HepG2 (cell line): ENCODE results near the gene CTLA4. TPM values are rescaled to one million over a fixed set of nuclear protein-coding genes. Genes with fewer than 3 reads are reported as not detected.
A peak's percentile ranks its signal among the peaks of the same experiment; 100 is the strongest.

Source experiments
- ATAC-seq: fragments of 200-7000 bp; cut with Tn5 transposase; 3 replicates; pipeline ENCODE4 v1.9.1; 2020; ENCODE audit warnings: mild to moderate bottlenecking, moderate library complexity
- Bru-seq: library from RNA; stranded (reverse); fragments of 400-500 nt; gene quantifications from one replicate; lab custom pipeline; 2021; lab: Mats Ljungman, UMichigan
- BruChase-seq, 2 experiments: library from RNA; stranded (reverse); fragments of 400-500 nt; gene quantifications; one replicate each; lab custom pipeline; 2021; lab: Mats Ljungman, UMichigan
- BruUV-seq: library from RNA; stranded (reverse); fragments of 400-500 nt; replicated peaks from 2 replicates; lab custom pipeline; 2021; lab: Mats Ljungman, UMichigan
- CTCF ChIA-PET: fragments of 300-600 bp; formaldehyde crosslinking; extraction: SDS; loops from one replicate; lab custom pipeline; 2021; ENCODE audit warnings: low total read pairs, inconsistent platforms, low intra/inter-chr PET ratio; lab: Yijun Ruan, JAX
- POLR2A ChIA-PET: fragments of 350-600 bp; sonication (Branson Sonifier 250); formaldehyde crosslinking; loops from one replicate; lab custom pipeline; 2020; ENCODE audit warnings: antibody characterized with exemption, inconsistent platforms; lab: Yijun Ruan, JAX
- DNase-seq: peaks from one replicate; pipeline ENCODE4 v3.0.0-alpha.2; 2015; ENCODE audit warnings: low spot score
- FAIRE-seq: peaks from 3 replicates; lab custom pipeline; 2011; peaks lifted over from hg19 to GRCh38; lab: Jason Lieb, UNC
- H2AFZ ChIP-seq: one replicate; pipeline ENCODE4 v1.6.1; 2011; ENCODE audit warnings: low read length, inconsistent platforms
- H3K27ac ChIP-seq: fragments of 300-600 bp; 3 replicates; pipeline ENCODE4 v1.8.0; 2011; ENCODE audit warnings: mixed run types, mild to moderate bottlenecking, mixed read lengths, low read length, inconsistent platforms; ENCODE audit not compliant: insufficient read depth; ENCODE audit errors: extremely low read length
- H3K27me3 ChIP-seq, 2 experiments: fragments of 200-600 bp in 1 of 2; 2 replicates in 1 of 2; 3 replicates in 1 of 2; pipeline versions ENCODE4 v1.6.0 to v1.8.0; 2011; ENCODE audit warnings: low read length in 2 of 2, mild to moderate bottlenecking in 2 of 2, moderate library complexity in 2 of 2, inconsistent platforms in 1 of 2; ENCODE audit not compliant: insufficient read depth in 2 of 2, control insufficient read depth in 1 of 2
- H3K36me3 ChIP-seq, 2 experiments: fragments of 200-600 bp in 1 of 2; replicated peaks in 1 of 2; 2 replicates in 1 of 2; 3 replicates in 1 of 2; pipeline versions ENCODE4 v1.5.1 to v1.8.0; 2011; ENCODE audit warnings: low read length in 2 of 2, inconsistent platforms in 1 of 2; ENCODE audit not compliant: insufficient read depth in 2 of 2, control insufficient read depth in 1 of 2
- H3K4me1 ChIP-seq: 2 replicates; pipeline ENCODE4 v1.5.1; 2012; ENCODE audit warnings: low read length, inconsistent platforms; ENCODE audit not compliant: insufficient read depth
- H3K4me2 ChIP-seq: 2 replicates; pipeline ENCODE4 v1.6.0; 2011; ENCODE audit warnings: low read depth, low read length, inconsistent platforms
- H3K4me3 ChIP-seq, 3 experiments: fragments of 200-600 bp in 1 of 3; sonication (generic), shearing (Covaris generic) in 1 of 3; replicated peaks in 1 of 3; 2 replicates each; pipeline ENCODE4 v1.5.1; 2011 to 2016; ENCODE audit warnings: low read length in 3 of 3, inconsistent platforms in 2 of 3, low read depth in 2 of 3, mild to moderate bottlenecking in 2 of 3, control low read depth in 1 of 3, mixed read lengths in 1 of 3; ENCODE audit not compliant: insufficient read depth in 1 of 3
- H3K79me2 ChIP-seq: one replicate; pipeline ENCODE4 v1.6.1; 2011; ENCODE audit warnings: low read length, inconsistent platforms; ENCODE audit not compliant: insufficient read depth
- H3K9ac ChIP-seq: 2 replicates; pipeline ENCODE4 v1.6.0; 2011; ENCODE audit warnings: mild to moderate bottlenecking, low read depth, low read length, inconsistent platforms; ENCODE audit not compliant: insufficient read depth
- H3K9me3 ChIP-seq: 2 replicates; pipeline ENCODE4 v1.5.1; 2012; ENCODE audit warnings: mild to moderate bottlenecking, low read length
- H4K20me1 ChIP-seq: 2 replicates; pipeline ENCODE4 v1.6.0; 2011; ENCODE audit warnings: inconsistent platforms, mild to moderate bottlenecking, low read length, moderate library complexity; ENCODE audit not compliant: insufficient read depth
- IRF2 ChIP-seq: IDR thresholded peaks from 2 replicates; pipeline ENCODE4 v1.6.1; 2018; ENCODE audit warnings: missing genetic modification reagents, missing compliant biosample characterization
- MBNL3 ChIP-seq: fragments of 250-450 bp; sonication (Bioruptor Pico); conservative IDR thresholded peaks from 2 replicates; pipeline ENCODE4 v1.8.0; 2022; ENCODE audit warnings: mild to moderate bottlenecking, inconsistent platforms
- RARG ChIP-seq: sonication (generic); formaldehyde crosslinking; IDR thresholded peaks from 2 replicates; pipeline ENCODE4 v1.4.0; 2020; ENCODE audit warnings: low read depth, mild to moderate bottlenecking, missing genetic modification reagents
- SMARCE1 ChIP-seq: fragments of 450-650 bp; IDR thresholded peaks from 2 replicates; pipeline ENCODE4 v1.6.1; 2017; ENCODE audit warnings: borderline replicate concordance
- SP1 ChIP-seq, 2 experiments: fragments of 450-650 bp in 1 of 2; sonication (generic) in 1 of 2; formaldehyde crosslinking in 1 of 2; IDR thresholded peaks; 2 replicates each; pipeline versions ENCODE4 v1.4.0 to v1.6.1; 2016 to 2020; ENCODE audit warnings: missing genetic modification reagents in 1 of 2
- STAT6 ChIP-seq: sonication (generic); formaldehyde crosslinking; IDR thresholded peaks from 2 replicates; pipeline ENCODE4 v1.4.0; 2020; ENCODE audit warnings: missing genetic modification reagents, mild to moderate bottlenecking, borderline replicate concordance
- TAF1 ChIP-seq: sonication (generic); formaldehyde crosslinking; IDR thresholded peaks from 2 replicates; pipeline ENCODE4 v1.4.0; 2020; ENCODE audit warnings: missing genetic modification reagents
- ZNF230 ChIP-seq: sonication (generic); formaldehyde crosslinking; IDR thresholded peaks from 2 replicates; pipeline ENCODE4 v1.4.0; 2020; ENCODE audit warnings: mild to moderate bottlenecking, missing genetic modification reagents
- ZNF557 ChIP-seq: sonication (generic); formaldehyde crosslinking; IDR thresholded peaks from 2 replicates; pipeline ENCODE4 v1.4.0; 2020; ENCODE audit warnings: missing genetic modification reagents
- ZNF777 ChIP-seq: sonication (generic); formaldehyde crosslinking; IDR thresholded peaks from 2 replicates; pipeline ENCODE4 v1.4.0; 2020; ENCODE audit warnings: missing genetic modification reagents
- WGBS: methylation state at CpG from one replicate; pipeline ENCODE4 v1.1.6; 2017; ENCODE audit warnings: low lambda C conversion rate; 5-methylcytosine and 5-hydroxymethylcytosine counted together
- in situ Hi-C: cut with HindIII; loops from 2 replicates; pipeline ENCODE4 v1.10.0; 2017; ENCODE audit warnings: low pct_unique_long_range_greater_than_20kb; ENCODE audit not compliant: extremely low pct_ligation_motif_present
- intact Hi-C: fragments of 100-400 bp; cut with micrococcal nuclease; formaldehyde crosslinking; loops from one replicate; pipeline ENCODE4 v1.10.0; 2022; ENCODE audit not compliant: unreplicated experiment
- long read RNA-seq, 2 experiments: library from RNA in 1 of 2; library from polyadenylated mRNA in 1 of 2; stranded (forward) in 1 of 2; unstranded in 1 of 2; transcript quantifications; one replicate each; pipeline ENCODE4 v2.0.0, GENCODE V29; 2019 to 2022
- polyA minus RNA-seq, 3 experiments: library from RNA; depleted of rRNA, polyadenylated mRNA; stranded (reverse); fragments of >200 nt; gene quantifications; 2 replicates each; pipeline ENCODE4 v1.2.3, GENCODE V29; 2011; ENCODE audit warnings: low replicate concordance in 1 of 3
- polyA plus RNA-seq, 8 experiments: library from polyadenylated mRNA; depleted of rRNA in 3 of 8; stranded (reverse) in 7 of 8; unstranded in 1 of 8; fragments of >200 nt; fragmentation: Illumina TruSeq in 4 of 8; extraction: Trizol in 4 of 8; gene quantifications; 2 replicates each; pipeline versions ENCODE4 v1.2.1 to v1.2.3, GENCODE V29; 2011 to 2016; ENCODE audit warnings: low read depth in 4 of 8, missing spikeins in 1 of 8, mixed read lengths in 1 of 8; ENCODE audit not compliant: insufficient read depth in 1 of 8
- total RNA-seq, 5 experiments: library from RNA; depleted of rRNA; stranded (reverse); fragments of >200 nt; fragmentation: Illumina TruSeq; extraction: Trizol; gene quantifications; 2 replicates each; pipeline ENCODE4 v1.2.3, GENCODE V29; 2016; ENCODE audit warnings: low read depth in 1 of 5
- TF ChIP-seq, protein P1 (sequence below): IDR thresholded peaks from 2 replicates; pipeline ENCODE4 v1.6.1; 2016; ENCODE audit warnings: low read depth, missing genetic modification reagents, missing compliant biosample characterization

Gene CTLA4
- total RNA-seq (2016; rRNA removed; fragmentation: Illumina TruSeq; extraction: Trizol), result not detected in 2 replicates
- total RNA-seq (2016; cell fraction: cytosol; rRNA removed; fragmentation: Illumina TruSeq; extraction: Trizol; ENCODE audit: low read depth), result not detected in 2 replicates
- 0.04 TPM in 1 of 2 replicates, not detected in the other for total RNA-seq (2016; cell fraction: insoluble cytoplasmic fraction; rRNA removed; fragmentation: Illumina TruSeq; extraction: Trizol)
- not detected in 2 replicates for total RNA-seq (2016; cell fraction: membrane; rRNA removed; fragmentation: Illumina TruSeq; extraction: Trizol)
- total RNA-seq (2016; cell fraction: nucleus; rRNA removed; fragmentation: Illumina TruSeq; extraction: Trizol), result not detected in 2 replicates
- 0.16 TPM in 1 of 2 replicates, not detected in the other for polyA plus RNA-seq (2011; rRNA removed)
- not detected in 2 replicates for polyA plus RNA-seq (2011; cell fraction: cytosol; rRNA removed)
- 0.32 and 0.40 TPM in 2 replicates for polyA plus RNA-seq (2011; cell fraction: nucleus; rRNA removed)
- polyA plus RNA-seq (2012), result 0.15 TPM in 1 of 2 replicates, not detected in the other
- not detected in 2 replicates for polyA plus RNA-seq (2016; cell fraction: cytosol; fragmentation: Illumina TruSeq; extraction: Trizol; ENCODE audit: low read depth)
- 0.14 TPM in 1 of 2 replicates, not detected in the other for polyA plus RNA-seq (2016; cell fraction: insoluble cytoplasmic fraction; fragmentation: Illumina TruSeq; extraction: Trizol; ENCODE audit: low read depth)
- polyA plus RNA-seq (2016; cell fraction: membrane; fragmentation: Illumina TruSeq; extraction: Trizol; ENCODE audit: low read depth), result not detected in 2 replicates
- polyA plus RNA-seq (2016; cell fraction: nucleus; fragmentation: Illumina TruSeq; extraction: Trizol; ENCODE audit: insufficient read depth, low read depth), result 0.31 TPM in 1 of 2 replicates, not detected in the other
- not detected in 2 replicates for polyA minus RNA-seq (2011; rRNA and poly(A)+ RNA removed; ENCODE audit: low replicate concordance)
- polyA minus RNA-seq (2011; cell fraction: cytosol; rRNA and poly(A)+ RNA removed), result not detected in 2 replicates
- polyA minus RNA-seq (2011; cell fraction: nucleus; rRNA and poly(A)+ RNA removed), result not detected in 2 replicates
- percentile 11 among the genes with signal in this experiment for Bru-seq, nascent RNA
- percentile 12 among the genes with signal in this experiment for BruChase-seq, experiment 1, labeled RNA remaining after a 6-hour chase
- percentile 20 among the genes with signal in this experiment for BruChase-seq, experiment 2, labeled RNA remaining after a 2-hour chase
- long read RNA-seq, experiment 1, result 0 reads
- long read RNA-seq, experiment 2, partial matches to known transcripts, result 0 of 1 reads
- long read RNA-seq, experiment 2, other reads (novel, unspliced or antisense), result 1 of 1 reads

- in situ Hi-C loops, result no loop called here
- ChIA-PET CTCF (no interaction called here), POLR2A (no interaction called here)
- no peak for DNase-seq
- WGBS, result 19% methylated on average over 6 of the region's 6 CpGs
- no peaks in the 10 kb centered on the region for H3K79me2 ChIP-seq
- no TSS peak for BruUV-seq
- H3K27ac ChIP-seq, result no peak within 1 kb of the TSS
- no peaks in the 10 kb centered on the region for H3K9me3 ChIP-seq
- no peak within 1 kb of the TSS for H3K9ac ChIP-seq
- no peak within 1 kb of the TSS for H3K4me2 ChIP-seq
- no peak within 1 kb of the TSS for H3K4me3 ChIP-seq
- no peaks in the 10 kb centered on the region for H3K4me1 ChIP-seq
- H4K20me1 ChIP-seq, result no peaks in the 10 kb centered on the region
- ATAC-seq, result no peak
- H3K36me3 ChIP-seq, result no peaks in the 10 kb centered on the region
- FAIRE-seq, result no peak
- H2AFZ ChIP-seq, result no peak within 1 kb of the TSS
- intact Hi-C loops, result no loop called here
- peaks cover 0 to 23% of the 10 kb centered on the region in 2 experiments; a peak in 2 of 5 replicates for H3K27me3 ChIP-seq
- no peak for TF ChIP-seq SMARCE1
- TF ChIP-seq ZNF777 (CRISPR knock-in tag), result no peak
- no peak for TF ChIP-seq RARG (CRISPR knock-in tag)
- TF ChIP-seq, protein P1, sequence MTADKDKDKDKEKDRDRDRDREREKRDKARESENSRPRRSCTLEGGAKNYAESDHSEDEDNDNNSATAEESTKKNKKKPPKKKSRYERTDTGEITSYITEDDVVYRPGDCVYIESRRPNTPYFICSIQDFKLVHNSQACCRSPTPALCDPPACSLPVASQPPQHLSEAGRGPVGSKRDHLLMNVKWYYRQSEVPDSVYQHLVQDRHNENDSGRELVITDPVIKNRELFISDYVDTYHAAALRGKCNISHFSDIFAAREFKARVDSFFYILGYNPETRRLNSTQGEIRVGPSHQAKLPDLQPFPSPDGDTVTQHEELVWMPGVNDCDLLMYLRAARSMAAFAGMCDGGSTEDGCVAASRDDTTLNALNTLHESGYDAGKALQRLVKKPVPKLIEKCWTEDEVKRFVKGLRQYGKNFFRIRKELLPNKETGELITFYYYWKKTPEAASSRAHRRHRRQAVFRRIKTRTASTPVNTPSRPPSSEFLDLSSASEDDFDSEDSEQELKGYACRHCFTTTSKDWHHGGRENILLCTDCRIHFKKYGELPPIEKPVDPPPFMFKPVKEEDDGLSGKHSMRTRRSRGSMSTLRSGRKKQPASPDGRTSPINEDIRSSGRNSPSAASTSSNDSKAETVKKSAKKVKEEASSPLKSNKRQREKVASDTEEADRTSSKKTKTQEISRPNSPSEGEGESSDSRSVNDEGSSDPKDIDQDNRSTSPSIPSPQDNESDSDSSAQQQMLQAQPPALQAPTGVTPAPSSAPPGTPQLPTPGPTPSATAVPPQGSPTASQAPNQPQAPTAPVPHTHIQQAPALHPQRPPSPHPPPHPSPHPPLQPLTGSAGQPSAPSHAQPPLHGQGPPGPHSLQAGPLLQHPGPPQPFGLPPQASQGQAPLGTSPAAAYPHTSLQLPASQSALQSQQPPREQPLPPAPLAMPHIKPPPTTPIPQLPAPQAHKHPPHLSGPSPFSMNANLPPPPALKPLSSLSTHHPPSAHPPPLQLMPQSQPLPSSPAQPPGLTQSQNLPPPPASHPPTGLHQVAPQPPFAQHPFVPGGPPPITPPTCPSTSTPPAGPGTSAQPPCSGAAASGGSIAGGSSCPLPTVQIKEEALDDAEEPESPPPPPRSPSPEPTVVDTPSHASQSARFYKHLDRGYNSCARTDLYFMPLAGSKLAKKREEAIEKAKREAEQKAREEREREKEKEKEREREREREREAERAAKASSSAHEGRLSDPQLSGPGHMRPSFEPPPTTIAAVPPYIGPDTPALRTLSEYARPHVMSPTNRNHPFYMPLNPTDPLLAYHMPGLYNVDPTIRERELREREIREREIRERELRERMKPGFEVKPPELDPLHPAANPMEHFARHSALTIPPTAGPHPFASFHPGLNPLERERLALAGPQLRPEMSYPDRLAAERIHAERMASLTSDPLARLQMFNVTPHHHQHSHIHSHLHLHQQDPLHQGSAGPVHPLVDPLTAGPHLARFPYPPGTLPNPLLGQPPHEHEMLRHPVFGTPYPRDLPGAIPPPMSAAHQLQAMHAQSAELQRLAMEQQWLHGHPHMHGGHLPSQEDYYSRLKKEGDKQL (CRISPR knock-in tag), result no peak
- no peak for TF ChIP-seq TAF1
- TF ChIP-seq ZNF230 (CRISPR knock-in tag), result no peak
- TF ChIP-seq ZNF557 (CRISPR knock-in tag), result no peak
- no peak for TF ChIP-seq MBNL3
- no peak for TF ChIP-seq SP1 (IDR thresholded peaks at IDR 0.05)
- no peak for TF ChIP-seq SP1 (CRISPR knock-in tag; IDR thresholded peaks at IDR 0.05)
- TF ChIP-seq IRF2, result no peak
- TF ChIP-seq STAT6 (CRISPR knock-in tag), result no peak
Measured at GRCh38 chr2:203867561-203868200, at the start of gene CTLA4. Gene CTLA4 (plus strand): TSS chr2:203867771. CDS start chr2:203867943, 172 bp downstream.
